GM19372 (cell line): ENCODE results near the gene SSH3.
"Not testable (repeated sequence)": the region's sequence is repeated elsewhere in the genome, so short reads cannot be mapped to it uniquely, and the experiment has no call there.

Source experiments
- ATAC-seq: cut with Tn5 transposase; IDR thresholded peaks from one replicate; pipeline ENCODE4 v1.9.1; 2021; ENCODE audit warnings: mild to moderate bottlenecking, low read depth, moderate library complexity; ENCODE audit not compliant: unreplicated experiment

SSH3 gene

DNA sequence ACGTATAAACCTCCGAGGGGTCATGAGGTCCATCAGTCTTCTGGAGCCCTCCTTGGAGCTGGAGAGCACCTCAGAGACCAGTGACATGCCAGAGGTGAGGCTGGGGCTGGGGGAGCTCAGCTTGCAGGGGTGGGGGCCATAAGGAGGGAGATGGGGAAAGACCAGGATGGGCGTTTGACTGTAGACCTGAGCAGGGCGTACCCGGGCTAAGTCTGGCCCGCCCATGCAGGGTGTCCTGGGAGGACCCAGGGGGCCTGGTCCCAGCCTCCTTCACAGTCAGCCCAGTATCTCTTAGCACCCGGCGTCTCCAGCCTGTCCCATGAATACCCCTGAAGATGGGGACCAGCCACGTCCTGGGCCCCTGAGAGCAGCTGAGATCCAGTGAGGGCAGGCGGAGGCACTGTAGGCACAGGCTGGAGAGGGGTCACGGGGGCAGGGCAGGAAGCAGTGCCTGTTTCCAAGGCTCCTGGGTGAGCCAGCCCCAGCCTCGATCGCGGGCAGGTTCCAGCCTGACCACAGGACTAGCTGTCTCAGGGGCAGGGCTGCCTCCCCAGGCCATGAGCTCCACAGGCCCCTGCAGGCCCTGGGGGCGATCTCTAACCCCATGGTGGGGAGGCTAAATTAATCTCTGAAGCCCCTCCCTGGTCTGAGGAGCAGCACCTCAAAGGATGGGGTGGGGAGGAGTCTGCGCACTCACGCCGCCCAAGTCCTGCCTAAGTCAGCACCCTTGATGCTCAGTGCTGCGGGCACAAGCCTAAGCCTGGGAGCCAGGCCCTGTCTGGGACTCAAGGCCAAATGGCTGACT lies 7.1 kb downstream of the SSH3 start:
- no peak for ATAC-seq

GRCh38 chr11:67311051-67311555 lies 7.8 kb downstream of the SSH3 start:
- no peak for ATAC-seq

DNA sequence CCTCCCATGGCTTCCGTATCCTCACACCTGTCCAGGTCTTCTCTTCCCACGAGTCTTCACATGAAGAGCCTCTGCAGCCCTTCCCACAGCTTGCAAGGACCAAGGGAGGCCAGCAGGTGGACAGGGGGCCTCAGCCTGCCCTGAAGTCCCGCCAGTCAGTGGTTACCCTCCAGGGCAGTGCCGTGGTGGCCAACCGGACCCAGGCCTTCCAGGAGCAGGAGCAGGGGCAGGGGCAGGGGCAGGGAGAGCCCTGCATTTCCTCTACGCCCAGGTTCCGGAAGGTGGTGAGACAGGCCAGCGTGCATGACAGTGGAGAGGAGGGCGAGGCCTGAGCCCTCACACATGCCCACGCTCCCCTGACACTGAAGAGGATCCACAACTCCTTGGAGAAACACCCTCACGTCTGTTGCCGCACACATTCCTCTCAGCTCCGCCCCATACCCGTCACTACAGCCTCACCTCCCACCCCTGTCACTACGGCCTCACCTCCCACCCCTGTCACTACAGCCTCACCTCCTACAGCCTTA lies 8.3 kb downstream of the SSH3 start:
- no peak for ATAC-seq

DNA sequence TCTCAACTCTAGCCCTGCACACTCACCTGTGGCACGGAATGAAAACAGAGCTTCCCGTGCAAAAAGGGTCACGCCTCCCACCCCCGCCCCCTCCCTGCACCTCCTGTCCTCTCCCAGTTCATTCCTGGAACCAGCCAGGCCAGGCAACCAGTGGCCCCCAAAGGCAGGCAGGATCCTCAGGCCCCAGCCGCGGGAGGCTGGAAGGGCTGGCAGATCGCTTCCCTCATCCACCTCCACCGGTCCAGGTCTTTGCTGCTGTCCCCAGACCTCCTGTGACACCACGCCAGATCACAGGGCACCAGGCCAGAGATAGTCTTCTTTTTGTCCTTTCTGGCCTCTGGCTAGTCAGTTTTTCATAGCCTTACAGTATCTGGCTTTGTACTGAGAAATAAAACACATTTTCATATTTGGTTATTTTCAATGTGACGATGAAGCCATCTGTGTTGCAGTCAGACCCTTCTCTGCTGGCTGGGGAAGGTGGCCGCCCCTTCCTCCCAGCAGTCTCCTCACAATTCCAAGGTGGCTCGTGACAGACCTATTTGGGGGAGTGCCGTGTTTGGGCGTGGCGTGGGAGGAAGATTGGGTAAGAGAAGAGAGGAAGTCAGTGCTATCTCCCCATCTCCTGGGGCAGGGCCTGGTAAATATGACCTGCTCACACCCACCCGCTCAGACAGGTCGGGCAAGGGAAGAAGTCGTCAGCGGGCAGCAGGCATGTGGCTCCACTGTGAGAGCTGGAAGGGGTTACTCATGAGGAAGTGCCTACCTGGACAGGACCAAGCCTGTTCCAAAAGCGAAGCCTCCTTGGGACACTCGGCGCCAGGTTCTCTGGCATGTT lies 9.1 kb downstream of the SSH3 start:
- no peak for ATAC-seq

GRCh38 chr11:67313125-67313890 lies 10.0 kb downstream of the SSH3 start:
- ATAC-seq: no peak

DNA sequence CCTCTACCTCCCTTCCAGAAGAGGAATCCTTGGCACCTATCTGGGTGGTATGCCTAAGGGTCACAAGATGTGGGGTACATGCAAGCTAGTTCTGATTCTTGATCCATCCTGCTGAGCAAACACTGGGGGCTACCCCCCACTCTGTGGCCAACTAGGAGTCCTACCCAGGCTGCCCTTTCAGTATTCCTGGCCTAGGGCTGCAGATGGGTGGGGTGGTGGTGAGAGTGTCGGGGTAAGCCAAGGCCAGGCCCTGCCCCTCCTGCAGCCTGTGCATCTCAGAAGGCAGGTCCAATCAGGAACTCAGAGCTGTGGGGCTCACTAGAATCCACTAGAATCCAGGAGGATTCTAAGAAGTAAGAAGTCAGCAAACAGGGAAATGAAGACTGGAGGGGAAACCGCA lies 10.9 kb downstream of the SSH3 start:
- ATAC-seq: no peak

GRCh38 chr11:67315325-67315909 lies 12.1 kb downstream of the SSH3 start:
- ATAC-seq: no peak

DNA sequence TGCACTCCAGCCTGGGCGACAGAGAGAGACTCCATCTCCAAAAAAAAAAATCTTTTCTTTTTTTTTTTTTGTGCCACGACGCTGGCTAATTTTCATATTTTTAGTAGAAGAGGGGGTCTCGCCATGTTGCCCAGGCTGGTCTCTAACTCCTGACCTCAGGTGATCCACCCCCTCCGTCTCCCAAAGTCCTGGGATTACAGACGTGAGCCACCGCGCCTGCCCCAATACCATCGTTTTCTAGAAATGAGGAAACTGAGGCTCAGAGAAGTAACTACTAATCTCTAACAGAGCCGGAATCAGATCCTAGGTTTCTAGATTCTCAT lies 13.5 kb downstream of the SSH3 start:
- ATAC-seq: no peak

DNA sequence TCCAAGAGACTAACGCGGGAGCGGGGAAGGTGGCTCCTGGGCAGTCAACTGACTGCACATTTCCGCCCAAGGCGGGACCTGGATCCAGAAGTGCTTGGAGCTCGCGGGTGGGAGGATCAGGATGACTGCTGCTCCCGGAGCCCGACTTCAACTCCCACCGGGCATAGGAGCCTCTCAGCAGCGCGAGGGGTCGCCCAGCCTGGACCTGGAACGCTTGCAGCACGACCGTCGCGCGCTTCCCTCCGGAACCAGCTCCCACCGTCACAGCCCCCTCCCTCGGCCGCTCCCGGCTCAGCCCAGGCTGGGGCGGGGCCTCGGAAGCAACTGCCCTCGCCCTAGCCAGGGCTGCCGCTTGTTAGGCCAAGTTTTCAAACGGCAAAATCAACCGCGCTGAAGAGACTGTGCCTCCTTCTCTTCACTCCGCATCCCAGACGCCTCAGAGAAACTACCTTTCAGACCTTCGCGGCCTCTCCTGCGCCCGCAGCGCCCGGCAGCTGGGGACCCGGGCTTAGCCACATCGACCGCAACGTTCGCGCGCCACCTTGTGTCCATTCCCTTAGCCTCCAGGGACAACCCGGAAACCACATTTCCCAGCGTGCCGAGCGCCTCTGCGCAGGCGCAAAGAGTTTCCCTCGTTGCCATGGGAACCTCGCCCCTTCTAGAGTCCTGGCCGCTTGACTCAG lies 14.0 kb downstream of the SSH3 start:
- ATAC-seq: peak; percentile 87

- ATAC-seq: peak; percentile 13
Measured at GRCh38 chr11:67317888-67318555, 14.7 kb downstream of the SSH3 start.

DNA sequence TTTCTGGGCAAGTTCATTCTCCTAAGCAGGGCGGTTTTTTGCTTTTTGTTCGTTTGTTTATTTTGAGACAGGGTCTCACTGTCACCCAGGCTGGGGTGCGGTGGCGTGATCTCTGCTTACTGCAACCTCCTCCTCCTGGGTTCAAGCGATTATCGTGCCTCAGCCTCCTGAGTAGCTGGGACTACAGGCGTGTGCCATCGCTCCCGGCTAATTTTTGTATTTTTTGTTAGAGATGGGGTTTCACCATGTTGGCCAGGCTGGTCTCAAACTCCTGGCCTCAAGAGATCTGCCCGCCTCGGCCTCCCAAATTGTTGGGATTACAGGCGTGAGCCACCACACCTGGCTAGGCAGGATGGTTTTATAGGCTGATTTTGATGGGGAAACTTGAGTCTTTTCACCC lies 15.5 kb downstream of the SSH3 start:
- ATAC-seq: not testable (repeated sequence)

- ATAC-seq: no peak
Measured at GRCh38 chr11:67320011-67320410, 16.7 kb downstream of the SSH3 start.

DNA sequence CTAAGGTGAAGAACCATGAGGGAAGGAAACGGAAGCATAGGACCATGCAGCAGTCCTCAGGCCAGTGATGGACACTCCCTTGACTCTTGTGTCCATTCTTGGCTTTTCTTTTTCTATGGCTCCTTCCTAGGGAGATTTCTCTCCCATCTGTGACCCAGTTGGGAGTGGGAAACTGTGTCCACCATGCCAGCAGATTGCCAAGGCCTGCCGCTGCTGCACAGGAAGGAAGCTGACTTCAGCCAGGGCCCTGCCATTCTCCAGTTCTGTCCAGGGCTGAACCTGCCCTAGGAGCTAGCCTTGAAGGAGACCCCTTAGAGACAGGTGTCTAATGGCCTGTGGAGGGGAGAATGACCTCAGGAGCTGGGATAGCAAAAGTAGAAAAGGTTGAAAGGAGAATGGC lies 17.4 kb downstream of the SSH3 start:
- ATAC-seq: no peak

- no peak for ATAC-seq
Measured at GRCh38 chr11:67321313-67321871, 18.1 kb downstream of the SSH3 start.

GRCh38 chr11:67322049-67322448 lies 18.7 kb downstream of the SSH3 start:
- no peak for ATAC-seq

- no peak for ATAC-seq
Measured at GRCh38 chr11:67323526-67323925, 20.2 kb downstream of the SSH3 start.

GRCh38 chr11:67332081-67332691 lies 28.9 kb downstream of the SSH3 start:
- no peak for ATAC-seq

GRCh38 chr11:67337257-67337656 lies 33.9 kb downstream of the SSH3 start:
- no peak for ATAC-seq

DNA sequence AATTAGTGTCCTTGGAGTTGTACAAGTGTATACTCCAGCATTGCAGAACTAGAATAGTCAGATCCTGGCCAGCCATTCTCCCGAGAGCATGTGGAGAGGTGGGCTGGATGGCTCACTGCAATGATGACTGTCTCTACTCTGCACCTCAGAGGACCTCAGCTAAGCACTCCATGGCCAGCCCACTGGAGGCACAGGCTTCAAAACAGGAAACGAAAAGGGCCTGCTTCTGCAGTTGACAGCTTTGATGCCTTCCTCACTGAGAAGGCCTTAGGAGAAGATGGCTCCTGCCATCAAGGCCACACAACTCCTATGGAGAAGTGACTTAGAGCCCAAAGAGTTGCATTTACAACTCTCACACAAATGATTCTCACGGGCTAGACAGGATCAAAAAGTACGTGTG lies 40.9 kb downstream of the SSH3 start:
- ATAC-seq: no peak
